Thoracic aorta endothelial cell (primary cell): ENCODE measurements around the gene NFATC3. TPM values are rescaled to one million over a fixed set of nuclear protein-coding genes. Genes with fewer than 3 reads are reported as not detected.

Experiments
- small RNA-seq: library from RNA; depleted of rRNA; stranded (forward); fragments of <200 nt; gene quantifications from one replicate; pipeline ENCODE3, GENCODE V24; 2012
- total RNA-seq: library from RNA; depleted of rRNA; stranded (reverse); fragments of >200 nt; gene quantifications from 2 replicates; pipeline ENCODE4 v1.2.3, GENCODE V29; 2012

Gene NFATC3
- total RNA-seq: 33.1 and 37.2 TPM in 2 replicates

GRCh38 chr16:68085259-68086071 lies at the start of gene NFATC3:
NFATC3 (plus strand) TSS chr16:68085370; CDS start chr16:68085682, 312 bp downstream.

GRCh38 chr16:68235887-68236136 lies 150.6 kb downstream of the NFATC3 start, which contains the start of gene ESRP2:
ESRP2 (minus strand) TSS chr16:68236127; CDS start chr16:68236045, 82 bp downstream.

GRCh38 chr16:68244903-68245853 lies 160.0 kb downstream of the NFATC3 start, which contains the start of gene PLA2G15:
PLA2G15 (plus strand) TSS chr16:68245373; CDS start chr16:68245427, 54 bp downstream.

GRCh38 chr16:68264128-68265077 lies 179.2 kb downstream of the NFATC3 start, which contains the start of gene SLC7A6:
SLC7A6 (plus strand) TSS chr16:68264526; CDS start chr16:68274727, 10,201 bp downstream.

Small RNAs within 50 kb of the gene (small RNA-seq; reads per million reads assigned to genes)
- gene RF00019: not detected
- gene RF00554: not detected

Other genes with a start within 250 kb of the NFATC3 start
- 21.8 and 27.1 TPM in 2 replicates for gene THAP11, start 243.1 kb upstream of the NFATC3 start, total RNA-seq
- 217 and 277 TPM in 2 replicates for gene NUTF2, start 238.4 kb upstream of the NFATC3 start, total RNA-seq
- 29.0 and 31.2 TPM in 2 replicates for gene CENPT, start 237.7 kb upstream of the NFATC3 start, total RNA-seq
- 62.9 and 64.6 TPM in 2 replicates for gene EDC4, start 212.3 kb upstream of the NFATC3 start, total RNA-seq
- 0.66 TPM in 1 of 2 replicates, not detected in the other for gene NRN1L, start 200.5 kb upstream of the NFATC3 start, total RNA-seq
- gene PSKH1, start 192.1 kb upstream of the NFATC3 start, total RNA-seq: 13.6 and 16.9 TPM in 2 replicates
- 0.57 TPM in 1 of 2 replicates, not detected in the other for gene CTRL, start 153.5 kb upstream of the NFATC3 start, total RNA-seq
- gene PSMB10, start 148.5 kb upstream of the NFATC3 start, total RNA-seq: 22.0 and 25.1 TPM in 2 replicates
- 4.3 and 5.0 TPM in 2 replicates for gene LCAT, start 141.2 kb upstream of the NFATC3 start, total RNA-seq
- 47.2 and 53.5 TPM in 2 replicates for gene SLC12A4, start 116.7 kb upstream of the NFATC3 start, total RNA-seq
- not detected in 2 replicates for gene DPEP3, start 104.9 kb upstream of the NFATC3 start, total RNA-seq
- gene DPEP2, start 85.9 kb upstream of the NFATC3 start, total RNA-seq: 0.22 TPM in 1 of 2 replicates, not detected in the other
- gene DPEP2NB, start 69.5 kb upstream of the NFATC3 start, total RNA-seq: not detected in 2 replicates
- gene DDX28, start 62.1 kb upstream of the NFATC3 start, total RNA-seq: 13.4 and 14.4 TPM in 2 replicates
- gene DUS2, start 62.1 kb upstream of the NFATC3 start, total RNA-seq: 19.1 and 19.7 TPM in 2 replicates
- 0.36 and 0.53 TPM in 2 replicates for gene ESRP2, start 150.8 kb downstream of the NFATC3 start, total RNA-seq
- 14.5 and 19.7 TPM in 2 replicates for gene PLA2G15, start 160.0 kb downstream of the NFATC3 start, total RNA-seq
- 40.8 and 43.4 TPM in 2 replicates for gene SLC7A6, start 179.2 kb downstream of the NFATC3 start, total RNA-seq
- gene SLC7A6OS, start 225.6 kb downstream of the NFATC3 start, total RNA-seq: 15.7 and 16.9 TPM in 2 replicates
- 37.4 and 42.7 TPM in 2 replicates for gene PRMT7, start 225.6 kb downstream of the NFATC3 start, total RNA-seq